GM04503 (cell line): ENCODE data around the gene ADAM22.
"Not testable (repeated sequence)": the region's sequence is repeated elsewhere in the genome, so short reads cannot be mapped to it uniquely, and the experiment has no call there.

Source experiments
- DNase-seq: peaks from one replicate; pipeline ENCODE4 v3.0.0-alpha.2; 2012; ENCODE audit warnings: low read depth

Gene ADAM22

GRCh38 chr7:88109612-88110011 lies 175.6 kb downstream of the ADAM22 start:
- no peak for DNase-seq

- DNase-seq, result peak; percentile 0
These were observed 177.2 kb downstream of the ADAM22 start for GRCh38 chr7:88111140-88111743.

- DNase-seq, result no peak
These were observed 178.0 kb downstream of the ADAM22 start for GRCh38 chr7:88111954-88112471.

- no peak for DNase-seq
These were observed 181.3 kb downstream of the ADAM22 start for GRCh38 chr7:88115258-88115796.

GRCh38 chr7:88115816-88116215 lies 181.8 kb downstream of the ADAM22 start:
- no peak for DNase-seq

- DNase-seq, result no peak
These were observed 182.3 kb downstream of the ADAM22 start for GRCh38 chr7:88116235-88116795.

GRCh38 chr7:88117325-88117724 lies 183.3 kb downstream of the ADAM22 start:
- no peak for DNase-seq

GRCh38 chr7:88121335-88121734 lies 187.3 kb downstream of the ADAM22 start:
- no peak for DNase-seq

GRCh38 chr7:88127637-88128290 lies 193.7 kb downstream of the ADAM22 start:
- DNase-seq, result no peak

- DNase-seq, result no peak
These were observed 198.7 kb downstream of the ADAM22 start for GRCh38 chr7:88132725-88133124.

GRCh38 chr7:88140947-88141346 lies 206.9 kb downstream of the ADAM22 start:
- DNase-seq, result no peak

- no peak for DNase-seq
These were observed 207.4 kb downstream of the ADAM22 start for GRCh38 chr7:88141479-88141878.

GRCh38 chr7:88141953-88142352 lies 207.9 kb downstream of the ADAM22 start:
- no peak for DNase-seq

- no peak for DNase-seq
These were observed 212.6 kb downstream of the ADAM22 start for GRCh38 chr7:88146616-88147015.

GRCh38 chr7:88147341-88147740 lies 213.3 kb downstream of the ADAM22 start:
- no peak for DNase-seq

GRCh38 chr7:88147949-88148348 lies 213.9 kb downstream of the ADAM22 start:
- DNase-seq, result no peak

- DNase-seq, result no peak
These were observed 216.0 kb downstream of the ADAM22 start for GRCh38 chr7:88150033-88150432.

GRCh38 chr7:88151119-88151790 lies 217.2 kb downstream of the ADAM22 start:
- DNase-seq, result no peak

- DNase-seq, result no peak
These were observed 219.3 kb downstream of the ADAM22 start for GRCh38 chr7:88153378-88153777.

- DNase-seq, result no peak
These were observed 221.7 kb downstream of the ADAM22 start for GRCh38 chr7:88155756-88156155.

GRCh38 chr7:88156356-88156755 lies 222.3 kb downstream of the ADAM22 start:
- no peak for DNase-seq

GRCh38 chr7:88159741-88160140 lies 225.7 kb downstream of the ADAM22 start:
- DNase-seq, result not testable (repeated sequence)

GRCh38 chr7:88165697-88166096 lies 231.6 kb downstream of the ADAM22 start:
- DNase-seq, result no peak
